HUDEP-2 (cell line): ENCODE data around the gene ESF1.
"Not testable (repeated sequence)": the region's sequence is repeated elsewhere in the genome, so short reads cannot be mapped to it uniquely, and the experiment has no call there.

Experiments used
- DNase-seq, 76 experiments: peaks; one replicate each; lab custom pipeline; 2025; ENCODE audit not compliant: unreplicated experiment in 76 of 76; lab: John Stamatoyannopoulos, UW

ESF1 gene

GRCh38 chr20:13739731-13740649 lies 44.7 kb downstream of the ESF1 start:
- no peak for DNase-seq

DNA sequence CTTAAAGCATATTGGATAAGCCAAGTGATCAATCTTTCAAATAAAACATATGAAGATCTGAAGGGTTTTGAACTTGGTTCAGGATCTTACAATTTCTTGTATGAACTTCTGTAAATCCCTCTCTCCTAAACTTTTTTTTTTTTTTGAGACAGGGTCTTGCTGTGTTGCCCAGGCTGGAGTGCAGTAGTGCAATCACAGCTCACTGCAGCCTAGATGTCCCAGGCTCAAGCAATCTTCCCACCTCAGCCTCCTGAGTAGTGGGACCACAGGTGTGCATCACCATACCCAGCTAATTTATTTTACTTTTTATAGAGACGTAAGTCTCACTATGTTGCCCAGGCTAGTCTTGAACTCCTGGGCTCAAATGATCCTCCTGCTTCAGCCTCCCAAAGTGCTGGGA lies 46.5 kb downstream of the ESF1 start:
- not testable (repeated sequence) for DNase-seq

DNA sequence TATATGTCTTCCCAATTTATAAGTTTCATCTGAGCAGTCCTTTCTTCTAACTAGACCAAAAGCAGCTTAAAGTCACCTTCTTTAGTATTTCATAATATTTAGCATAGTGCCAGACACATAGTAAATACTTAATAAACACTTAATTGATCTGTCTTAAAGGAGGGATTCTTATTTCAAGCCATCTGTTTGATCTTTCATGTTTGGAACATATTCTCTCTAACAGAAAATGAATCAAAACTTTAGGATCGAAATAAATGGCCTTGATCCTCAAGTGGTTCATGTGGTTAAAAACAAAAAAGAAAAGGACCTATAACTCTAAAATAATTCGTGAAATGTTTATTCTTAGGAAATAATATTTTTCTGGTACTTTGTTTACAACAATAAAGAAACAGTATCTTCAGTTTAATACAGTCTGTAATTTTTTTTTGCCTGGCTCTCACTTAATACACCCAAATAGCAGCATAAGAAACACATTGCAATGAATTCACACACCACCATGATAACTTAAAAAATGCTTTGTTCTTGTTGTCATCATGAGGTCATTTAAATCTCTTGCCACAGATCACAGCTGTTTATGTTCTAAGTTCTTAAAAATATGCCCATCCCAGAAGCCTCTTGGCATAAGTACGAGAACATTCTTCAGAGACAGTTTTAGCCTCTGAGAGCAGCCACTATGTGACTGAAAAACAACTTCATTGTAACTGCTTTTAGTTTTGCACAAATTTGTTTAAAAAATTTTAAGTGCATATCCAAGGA lies 48.1 kb downstream of the ESF1 start:
- no peak for DNase-seq

DNA sequence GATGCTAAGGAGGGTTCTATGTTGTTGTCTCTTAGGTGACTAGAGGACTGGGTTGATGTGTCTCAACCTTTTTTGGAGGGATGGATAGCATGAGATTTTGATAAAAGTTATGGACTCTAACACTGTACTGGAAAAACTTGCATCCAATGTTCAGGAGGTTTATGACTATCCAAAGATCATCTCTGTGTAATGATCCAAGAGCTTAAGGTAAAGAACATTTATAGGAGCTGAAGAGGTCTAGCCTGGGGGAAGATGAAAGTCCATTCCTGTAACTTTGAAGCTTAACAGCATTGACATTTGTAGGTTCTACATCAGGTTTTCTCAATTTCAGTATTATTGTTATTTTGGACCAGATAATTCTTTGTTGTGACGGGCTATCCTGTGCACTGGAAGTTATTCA lies 48.9 kb downstream of the ESF1 start:
- no peak for DNase-seq

DNA sequence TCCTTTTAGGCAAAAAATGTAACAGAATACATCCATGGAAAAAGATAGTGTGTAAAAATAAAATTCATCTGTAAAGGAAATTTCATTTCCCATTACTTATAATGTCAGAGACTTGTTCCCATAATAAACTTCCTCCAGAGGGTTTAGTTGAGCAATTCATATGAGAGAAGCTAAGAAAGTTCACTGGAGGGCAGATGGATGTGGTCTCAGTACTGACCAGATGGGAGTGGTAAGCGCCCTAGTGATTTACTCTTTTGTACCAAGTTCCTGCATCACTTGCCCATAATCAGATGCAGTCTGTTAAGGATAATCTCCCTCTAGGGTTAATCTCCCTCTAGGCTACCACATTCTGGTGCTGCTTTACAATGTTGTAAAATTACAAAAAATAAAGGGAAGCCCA lies 61.7 kb downstream of the ESF1 start:
- no peak for DNase-seq

DNA sequence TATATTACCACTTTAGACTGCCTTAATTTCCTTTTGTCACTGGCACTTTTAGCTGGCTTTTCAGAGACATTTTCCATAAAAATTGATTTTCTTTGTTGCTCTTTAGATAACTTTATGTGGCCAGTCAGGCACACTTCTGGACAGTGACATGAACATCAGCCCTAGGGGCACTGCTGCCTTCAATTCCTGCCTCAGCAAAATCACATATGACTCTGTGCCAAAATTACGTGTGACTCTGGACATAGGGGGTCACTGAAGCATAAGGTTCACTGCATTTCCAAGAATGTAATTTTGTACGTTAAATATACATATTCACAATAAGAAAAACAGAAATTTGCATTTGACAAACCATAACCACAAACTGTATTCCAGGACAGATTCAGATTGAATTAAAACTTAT lies 66.5 kb downstream of the ESF1 start:
- DNase-seq, result no peak

GRCh38 chr20:13717631-13718044 lies 67.1 kb downstream of the ESF1 start:
- no peak for DNase-seq

GRCh38 chr20:13715171-13715570 lies 69.5 kb downstream of the ESF1 start:
- DNase-seq, result no peak

DNA sequence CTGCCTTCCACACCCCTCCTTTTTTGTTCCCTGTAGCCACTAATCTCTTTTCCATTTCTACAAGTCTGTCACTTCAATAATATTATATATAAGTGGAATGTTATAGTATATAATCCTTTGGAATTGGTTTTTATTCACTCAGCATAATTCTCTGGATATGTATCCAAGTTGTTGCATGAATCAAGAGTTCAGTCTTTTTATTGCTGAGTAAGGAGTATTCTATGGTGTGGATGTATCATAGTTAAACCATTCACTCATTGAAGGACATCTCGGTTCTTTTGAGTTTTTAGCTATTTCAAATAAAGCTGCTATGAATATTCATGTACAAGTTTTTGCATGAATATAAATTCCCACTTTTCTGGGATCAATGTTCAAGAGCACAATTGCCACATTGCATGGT lies 76.5 kb downstream of the ESF1 start:
- DNase-seq, result no peak

GRCh38 chr20:13703265-13703664 lies 81.5 kb downstream of the ESF1 start:
- no peak for DNase-seq

GRCh38 chr20:13701486-13701885 lies 83.2 kb downstream of the ESF1 start:
- DNase-seq, result no peak

GRCh38 chr20:13700761-13701160 lies 84.0 kb downstream of the ESF1 start:
- no peak for DNase-seq

GRCh38 chr20:13694420-13695150 lies 90.1 kb downstream of the ESF1 start:
- DNase-seq, result no peak

- DNase-seq, result no peak
These were observed 91.7 kb downstream of the ESF1 start for GRCh38 chr20:13692802-13693736.

GRCh38 chr20:13690943-13691342 lies 93.8 kb downstream of the ESF1 start:
- DNase-seq, result no peak

DNA sequence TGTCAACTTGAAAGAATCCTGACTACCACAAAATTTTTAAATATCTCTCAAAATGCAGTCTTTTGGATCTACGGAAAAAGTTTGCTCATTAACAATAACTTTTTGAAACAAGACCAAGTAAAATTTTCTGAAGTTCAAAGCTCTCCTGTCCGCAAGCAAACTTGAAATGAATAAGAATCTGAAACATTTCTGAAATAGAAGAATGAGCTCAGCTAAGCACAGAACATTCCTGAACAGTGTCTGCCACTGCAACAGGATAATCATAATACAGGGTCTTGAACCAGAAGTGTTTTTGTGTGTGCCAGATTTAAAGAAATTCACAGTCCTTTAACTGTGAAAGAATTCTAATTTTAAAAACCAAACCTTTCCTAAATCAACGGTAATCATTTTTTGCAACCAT lies 96.9 kb downstream of the ESF1 start:
- DNase-seq, result no peak

DNA sequence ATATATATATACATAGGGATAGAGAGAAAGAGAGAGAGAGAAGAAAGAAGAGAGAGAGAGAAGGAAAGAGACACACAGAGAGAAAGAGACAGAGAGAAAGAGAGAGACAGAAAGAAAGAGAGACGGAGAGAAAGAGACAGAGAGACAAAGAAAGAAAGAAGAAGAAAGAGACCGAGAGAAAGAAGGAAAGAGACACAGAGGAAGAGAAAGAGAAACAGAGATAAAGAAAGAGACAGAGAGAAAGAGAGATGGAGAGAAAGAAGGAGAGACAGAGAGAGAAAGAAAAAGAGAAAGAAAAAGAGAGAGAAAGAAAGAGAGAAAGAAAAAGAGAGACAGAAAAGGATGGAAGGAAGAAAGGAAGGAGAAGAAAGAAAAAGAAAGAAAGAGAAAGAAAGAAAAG lies 99.1 kb downstream of the ESF1 start:
- no peak for DNase-seq

DNA sequence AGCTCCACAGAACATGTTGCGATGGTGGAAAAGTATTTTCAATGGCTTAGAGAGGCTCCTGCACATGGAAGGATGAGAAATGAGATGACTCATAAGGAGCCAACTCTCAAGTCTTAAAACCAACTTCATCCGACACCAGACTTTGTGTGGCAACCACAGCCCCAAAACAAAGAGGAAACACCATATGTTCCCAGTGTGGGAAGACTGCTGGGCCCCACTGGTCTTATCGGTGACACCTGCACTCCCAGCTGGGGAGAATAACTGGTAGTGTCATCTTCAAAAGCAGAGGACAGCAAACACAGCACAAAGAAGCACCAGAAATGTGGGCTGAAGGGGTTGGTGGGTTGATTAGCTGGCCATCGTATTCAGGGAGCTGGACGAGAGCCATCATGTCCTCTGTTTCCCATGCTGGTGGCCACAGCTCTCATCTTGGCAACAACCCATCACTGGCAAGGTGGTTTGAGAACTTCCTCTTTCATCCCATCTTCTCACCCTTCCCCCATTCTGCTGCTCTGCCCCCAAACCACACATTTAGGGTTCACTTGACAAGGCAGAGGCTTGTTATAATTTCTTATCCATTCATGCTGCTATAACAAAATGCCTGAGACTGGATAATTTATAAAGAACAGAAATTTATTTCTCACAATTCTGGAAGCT lies 100.0 kb downstream of the ESF1 start:
- no peak for DNase-seq

- no peak for DNase-seq
These were observed 100.9 kb downstream of the ESF1 start for GRCh38 chr20:13683833-13684232.
